A204.1 (cell line): ENCODE measurements around the gene PROCR.
A peak's percentile ranks its signal among the peaks of the same experiment; 100 is the strongest.
"Not testable (repeated sequence)": the region's sequence is repeated elsewhere in the genome, so short reads cannot be mapped to it uniquely, and the experiment has no call there.

Experiments used
- FAIRE-seq: peaks from 2 replicates; lab custom pipeline; 2012; peaks lifted over from hg19 to GRCh38; lab: Jason Lieb, UNC

The PROCR gene

DNA sequence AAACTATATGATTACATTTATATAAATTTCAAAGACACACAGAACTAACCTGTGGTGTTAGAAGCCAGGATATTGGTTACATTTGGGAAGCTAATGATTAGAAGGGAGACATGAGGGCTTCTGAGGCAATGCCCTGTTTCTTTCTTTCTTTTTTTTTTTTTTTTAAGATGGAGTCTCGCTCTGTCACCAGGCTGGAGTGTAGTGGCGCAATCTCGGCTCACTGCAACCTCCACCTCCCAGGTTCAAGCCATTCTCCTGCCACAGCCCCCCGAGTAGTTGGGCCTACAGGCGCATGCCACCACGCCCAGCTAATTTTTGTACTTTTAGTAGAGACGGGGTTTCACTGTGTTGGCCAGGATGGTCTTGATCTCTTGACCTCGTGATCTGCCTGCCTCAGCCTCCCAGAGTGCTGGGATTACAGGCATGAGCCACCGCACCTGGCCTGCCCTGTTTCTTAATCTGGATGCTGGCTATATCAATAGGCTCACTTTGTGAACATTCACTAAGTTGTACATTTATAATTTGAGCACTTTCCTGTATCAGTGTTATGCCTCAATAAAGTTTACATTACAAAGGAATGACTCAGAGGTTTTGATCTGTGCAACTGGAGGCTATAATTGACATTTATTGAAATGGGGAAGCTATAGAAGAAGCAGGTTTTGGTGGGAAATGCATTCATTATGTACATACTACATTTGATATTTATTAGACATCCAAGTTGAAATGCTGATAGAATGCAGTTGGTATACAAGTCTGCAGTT, 21.3 kb downstream of the PROCR start:
- not testable (repeated sequence) for FAIRE-seq

DNA sequence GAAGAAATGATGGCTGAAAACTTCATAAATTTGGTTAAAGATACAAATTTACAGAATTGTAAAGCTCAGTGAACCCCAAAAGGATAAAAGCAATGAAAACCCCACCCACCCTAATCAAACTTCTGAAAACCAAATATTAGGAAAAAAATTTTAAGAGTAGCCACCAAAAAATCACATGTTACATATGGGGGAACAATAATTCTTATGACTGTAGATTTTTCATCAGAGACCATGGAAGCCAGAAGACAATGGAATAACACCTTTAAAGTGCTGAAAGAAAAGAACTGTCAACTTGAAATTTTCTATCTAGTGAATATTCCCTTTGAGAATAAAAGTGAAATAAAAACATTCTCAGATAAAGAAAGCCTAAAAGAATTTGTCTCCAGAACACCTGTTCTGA, 24.4 kb downstream of the PROCR start:
- FAIRE-seq = no peak

DNA sequence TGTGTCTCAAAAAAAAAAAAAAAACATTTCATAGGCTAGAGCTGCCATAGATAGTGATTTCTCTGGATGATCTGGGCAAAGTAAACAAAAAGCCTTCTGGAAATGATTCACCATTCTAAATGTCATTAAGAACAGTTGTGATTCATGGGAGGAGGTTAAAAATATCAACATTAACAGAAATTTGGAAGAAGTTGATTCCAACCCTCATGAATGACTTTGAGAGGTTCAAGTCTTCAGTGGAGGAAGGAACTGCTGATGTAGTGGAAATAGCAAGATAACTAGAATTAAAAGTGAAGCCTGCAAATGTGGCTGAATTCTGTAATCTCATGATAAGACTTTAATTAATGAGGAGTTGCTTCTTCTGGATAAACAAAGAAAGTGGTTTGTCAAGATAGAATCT, 27.9 kb downstream of the PROCR start:
- FAIRE-seq = no peak

DNA sequence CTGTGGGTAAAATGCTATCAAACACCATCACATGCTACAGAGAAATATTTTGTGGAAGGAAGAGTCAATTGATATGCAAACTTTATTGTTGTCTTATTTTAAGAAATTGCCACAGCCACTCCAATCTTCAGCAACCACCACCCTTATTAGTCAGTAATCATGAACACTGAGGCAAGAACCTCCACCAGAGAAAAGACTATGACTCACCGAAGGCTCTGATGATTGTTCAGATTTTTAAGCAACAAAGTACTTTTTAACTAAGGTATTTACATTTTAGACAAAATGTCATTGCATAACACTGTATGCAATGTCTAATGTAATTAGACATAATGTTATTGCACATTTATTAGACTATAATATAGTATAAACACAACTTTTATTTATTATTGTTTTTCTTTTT, 28.4 kb downstream of the PROCR start:
- no peak for FAIRE-seq

DNA sequence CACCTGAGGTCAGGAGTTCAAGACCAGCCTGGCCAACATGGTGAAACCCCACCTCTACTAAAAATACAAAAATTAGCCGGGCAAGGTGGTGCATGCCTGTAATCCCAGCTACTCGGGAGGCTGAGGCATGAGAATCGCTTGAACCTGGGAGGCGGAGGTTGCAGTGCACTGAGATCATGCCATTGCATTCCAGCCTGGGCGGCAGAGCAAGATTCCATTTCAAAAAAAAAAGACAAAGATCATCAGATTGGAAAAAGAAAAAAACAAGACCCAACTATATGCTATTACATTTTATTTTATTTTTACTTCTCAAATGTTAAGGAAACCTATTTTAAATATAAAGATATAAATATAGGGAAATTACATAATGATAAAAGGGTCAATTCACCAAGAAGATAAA, 29.6 kb downstream of the PROCR start:
- not testable (repeated sequence) for FAIRE-seq

DNA sequence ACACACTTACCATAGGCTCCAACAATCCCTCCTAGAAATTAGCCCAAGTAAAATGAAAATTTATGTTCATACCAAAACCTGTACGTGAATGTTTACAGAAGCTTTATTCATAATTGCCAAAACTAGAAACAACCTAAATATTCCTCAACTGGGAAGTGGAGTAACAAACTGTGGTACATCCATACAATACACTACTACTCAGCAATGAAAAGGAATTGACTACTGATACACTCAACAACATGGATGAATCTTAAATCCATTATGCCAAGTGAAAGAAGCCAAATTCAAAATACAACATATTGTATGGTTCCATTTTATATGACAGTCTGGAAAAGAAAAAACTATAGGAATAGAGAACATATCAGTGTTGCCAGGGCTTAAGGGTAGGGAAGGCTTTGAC, 34.9 kb downstream of the PROCR start:
- FAIRE-seq = no peak

DNA sequence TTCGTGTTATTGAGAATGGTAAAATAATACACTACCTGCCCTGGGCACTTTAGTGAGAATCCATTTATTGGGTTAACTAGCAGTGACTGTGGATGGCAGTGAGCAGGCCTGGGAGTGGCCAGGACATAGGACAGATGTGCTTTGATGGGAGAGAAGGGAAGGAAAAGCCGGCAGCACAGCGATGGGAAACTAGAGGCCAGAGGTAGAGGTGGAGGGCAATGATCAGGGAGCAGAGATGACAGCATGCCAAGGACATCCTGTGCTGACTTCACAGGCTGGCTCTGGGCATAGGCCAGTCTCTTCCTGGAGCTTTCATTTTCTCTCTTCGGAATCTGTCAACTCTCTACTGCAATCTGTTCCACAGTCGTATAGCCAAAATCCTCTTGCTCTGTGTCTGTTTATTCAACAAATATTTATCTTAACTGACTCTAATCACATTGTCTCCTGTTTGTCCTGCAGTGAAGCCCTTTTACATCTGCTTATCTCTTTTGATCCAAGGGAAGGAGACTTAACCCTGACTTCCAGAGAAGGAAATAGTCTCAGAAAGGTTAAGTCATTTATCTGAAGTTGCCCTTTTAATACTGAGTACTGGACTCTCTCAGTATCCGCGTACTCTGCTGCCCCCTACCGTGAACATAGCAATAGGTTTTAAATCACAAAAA, 36.2 kb downstream of the PROCR start:
- FAIRE-seq = peak; percentile 93

DNA sequence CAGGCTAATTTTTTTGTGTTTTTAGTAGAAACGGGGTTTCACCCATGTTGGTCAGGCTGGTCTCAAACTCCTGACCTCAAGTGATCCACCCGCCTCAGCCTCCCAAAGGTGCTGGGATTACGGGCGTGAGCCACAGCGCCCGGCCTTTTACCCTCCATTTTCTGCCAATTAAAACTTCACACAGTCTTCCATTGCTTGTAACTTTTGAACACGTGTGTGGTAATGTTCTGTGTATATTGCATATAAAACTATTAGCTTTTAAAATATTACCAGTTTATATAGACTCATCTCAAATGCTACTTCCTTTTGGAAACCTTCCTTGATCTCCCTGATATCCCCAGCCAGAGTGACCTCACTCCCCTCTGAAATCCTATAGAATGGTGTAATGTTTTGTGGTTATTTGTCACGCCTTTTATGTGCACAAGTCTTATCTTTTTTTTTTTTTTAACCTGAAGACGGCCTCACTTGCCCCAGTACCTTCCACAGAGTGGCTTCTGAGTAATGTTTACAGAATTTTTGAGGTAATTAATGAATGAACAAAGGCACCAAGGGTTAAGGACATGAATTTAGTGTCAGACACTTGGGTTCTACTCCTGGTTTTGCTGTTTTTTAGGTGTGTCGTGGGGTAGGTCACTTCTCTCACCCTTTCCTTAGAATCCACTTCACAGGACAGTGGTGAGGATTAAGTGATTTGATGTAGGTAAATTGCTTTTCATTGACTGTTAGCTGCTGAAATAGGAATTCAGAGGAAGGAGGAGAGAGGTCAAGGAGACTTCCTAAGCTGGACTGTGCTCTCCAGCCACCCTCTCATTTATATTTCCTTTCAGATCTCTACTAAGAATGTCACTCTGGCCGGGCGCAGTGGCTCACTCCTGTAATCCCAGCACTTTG, 43.4 kb downstream of the PROCR start:
- FAIRE-seq = no peak

DNA sequence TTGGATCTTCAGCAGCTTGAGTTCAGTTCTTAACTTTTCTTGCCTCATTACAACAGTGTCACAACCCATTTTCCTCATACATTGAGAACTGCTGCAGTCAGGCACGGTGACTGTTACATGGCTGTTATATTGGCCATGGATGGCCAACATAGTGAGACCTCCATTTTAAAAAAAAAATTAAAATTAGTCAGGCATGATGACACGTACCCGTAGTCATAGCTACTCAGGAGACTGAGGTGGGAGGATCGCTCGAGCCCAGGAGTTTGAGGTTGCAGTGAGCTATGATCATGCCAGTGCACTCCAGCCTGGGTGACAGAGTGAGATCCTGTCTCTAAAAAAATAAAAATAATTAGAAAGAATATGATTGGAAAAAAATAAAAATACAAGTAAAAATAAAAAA, 44.7 kb downstream of the PROCR start:
- FAIRE-seq = no peak

DNA sequence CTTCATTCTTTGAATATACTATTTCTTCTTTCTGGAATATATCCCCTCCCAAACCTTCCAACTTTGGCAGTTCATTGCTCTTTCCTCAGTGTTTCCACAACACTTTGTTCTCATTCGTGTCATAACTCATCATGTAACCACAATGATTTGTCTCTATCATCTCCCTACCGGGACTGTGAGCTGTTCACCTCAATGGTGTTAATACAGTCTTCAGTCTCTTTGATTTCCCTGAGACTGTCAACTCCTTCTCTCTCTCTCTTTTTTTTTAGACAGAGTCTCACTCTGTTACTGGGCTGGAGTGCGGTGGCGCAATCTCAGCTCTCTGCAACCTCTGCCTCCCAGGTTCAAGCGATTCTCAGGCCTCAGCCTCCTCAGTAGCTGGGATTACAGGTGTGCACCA, 52.1 kb downstream of the PROCR start:
- no peak for FAIRE-seq

DNA sequence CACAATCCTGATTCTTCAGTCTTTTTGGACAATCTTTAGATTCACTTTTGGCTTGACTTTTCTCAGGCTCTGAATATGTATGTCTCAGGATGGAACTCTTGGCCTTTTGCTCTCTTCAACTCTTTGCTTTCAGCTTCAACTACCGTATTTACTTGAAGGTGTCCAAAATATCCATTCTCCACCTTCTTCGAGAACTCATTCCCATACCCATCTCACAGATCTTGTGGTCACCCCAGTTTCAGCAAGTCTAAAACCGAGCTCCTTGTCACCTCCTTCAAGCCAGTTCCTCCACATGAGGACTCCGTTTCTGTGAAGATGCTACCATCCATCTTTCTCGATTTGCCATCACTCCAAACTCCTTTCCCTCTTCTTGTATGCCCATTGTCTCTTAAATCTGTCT, 52.7 kb downstream of the PROCR start:
- FAIRE-seq = no peak

DNA sequence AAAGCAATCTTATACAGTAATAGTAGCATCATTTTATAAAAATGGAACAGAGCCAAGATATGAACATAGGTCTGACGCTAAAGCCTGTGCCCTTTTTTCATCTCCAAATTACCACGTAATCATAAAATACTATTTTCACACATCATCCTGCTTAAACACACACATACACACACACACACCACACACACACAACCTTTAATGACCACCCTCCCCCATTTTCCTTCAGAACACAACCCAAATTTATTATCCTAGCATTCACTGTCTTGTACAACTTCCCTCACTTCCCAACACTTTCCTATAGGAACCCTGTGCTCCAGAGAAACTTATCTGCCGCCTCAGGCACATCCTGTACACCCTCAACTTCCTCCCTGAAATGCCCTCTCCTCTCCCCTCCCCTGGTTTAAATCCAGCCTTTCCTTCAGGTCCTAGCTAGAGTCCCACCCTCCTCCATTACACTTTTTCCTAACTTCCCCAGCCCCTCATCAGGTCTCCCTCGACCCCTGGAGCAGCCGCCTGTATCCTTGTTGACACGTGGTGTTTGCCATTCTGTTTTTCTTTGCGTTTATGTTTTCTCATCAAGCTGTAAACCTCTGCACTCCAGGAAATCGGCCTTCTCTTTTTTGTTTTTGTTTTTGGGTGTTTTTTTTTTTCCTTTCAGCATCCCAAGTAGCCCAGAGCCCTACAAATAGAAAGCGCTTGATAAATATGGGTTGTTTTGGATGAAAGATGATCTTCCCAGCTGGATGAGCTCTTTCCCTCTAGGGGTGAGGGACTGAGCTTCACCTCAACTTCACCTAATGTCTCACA, 53.6 kb downstream of the PROCR start:
- no peak for FAIRE-seq

DNA sequence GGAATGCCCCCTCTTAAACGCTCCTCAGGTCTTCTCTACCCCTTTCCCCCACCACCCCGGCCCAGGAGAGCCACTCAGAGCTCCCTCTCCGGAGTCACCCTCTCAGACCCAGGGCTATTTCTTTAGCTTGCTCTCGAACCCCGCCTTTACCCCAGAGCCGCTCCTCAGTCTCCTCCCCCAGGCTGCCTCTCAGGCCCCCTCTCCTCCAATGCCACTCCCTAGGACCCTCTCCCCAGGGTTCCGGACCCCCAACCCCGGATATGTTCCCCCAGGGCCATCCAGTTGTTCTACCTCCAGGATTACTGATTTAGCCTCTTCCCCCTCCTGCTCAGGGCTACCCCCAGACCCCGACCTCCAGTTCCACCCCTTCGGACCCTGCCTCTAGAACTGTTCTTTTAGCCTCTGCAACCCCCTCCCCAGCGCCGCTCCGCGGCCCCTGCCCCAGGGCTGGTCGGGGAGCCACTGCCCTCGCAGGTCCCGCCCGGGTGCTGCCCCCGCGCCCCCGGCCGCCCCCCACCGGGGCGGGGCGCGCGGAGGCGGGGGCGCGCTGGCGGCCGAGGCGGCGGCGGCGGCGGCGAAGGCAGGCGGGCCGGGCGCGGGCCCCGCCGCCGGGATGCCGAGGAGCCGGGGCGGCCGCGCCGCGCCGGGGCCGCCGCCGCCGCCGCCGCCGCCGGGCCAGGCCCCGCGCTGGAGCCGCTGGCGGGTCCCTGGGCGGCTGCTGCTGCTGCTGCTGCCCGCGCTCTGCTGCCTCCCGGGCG, 54.4 kb downstream of the PROCR start, which contains the start of gene MMP24:
TSS of gene MMP24 (plus strand) at position 565 of the 758 bp plus-strand sequence. CDS start at position 614, 49 bp downstream.
- FAIRE-seq = no peak
